K562 (cell line): Measurements from ENCODE around the gene NFE2. TPM values are rescaled to one million over a fixed set of nuclear protein-coding genes. Genes with fewer than 3 reads are reported as not detected.
"Not testable (repeated sequence)": the region's sequence is repeated elsewhere in the genome, so short reads cannot be mapped to it uniquely, and the experiment has no call there.

Source experiments
- ATAC-seq: fragments of 200-7000 bp; cut with Tn5 transposase; 3 replicates; pipeline ENCODE4 v1.9.1; 2020; ENCODE audit warnings: moderate library complexity
- BruUV-seq: library from RNA; stranded (reverse); fragments of 400-500 nt; replicated peaks from 2 replicates; lab custom pipeline; 2021; lab: Mats Ljungman, UMichigan
- CTCF ChIA-PET: fragments of 300-600 bp; formaldehyde crosslinking; extraction: SDS; loops from one replicate; lab custom pipeline; 2021; ENCODE audit warnings: low intra/inter-chr PET ratio; lab: Yijun Ruan, JAX
- POLR2A ChIA-PET: fragments of 300-600, 350-650 bp; sonication (Branson Sonifier 250); formaldehyde crosslinking; extraction: SDS; loops from one replicate; lab custom pipeline; 2021; ENCODE audit warnings: antibody characterized with exemption, inconsistent platforms; lab: Yijun Ruan, JAX
- DNase-seq, 4 experiments: peaks; one replicate each; pipeline versions ENCODE4 v3.0.0 to v3.0.0-alpha.2; 2011 to 2018; ENCODE audit warnings: low spot score in 3 of 4, mixed read lengths in 3 of 4; ENCODE audit errors: extremely low read depth in 1 of 4
- FAIRE-seq: peaks from 2 replicates; lab custom pipeline; 2011; peaks lifted over from hg19 to GRCh38; lab: Jason Lieb, UNC
- H2AFZ ChIP-seq: 2 replicates; pipeline ENCODE4 v1.6.0; 2011; ENCODE audit warnings: low read depth, low read length, control low read depth, inconsistent platforms
- H3K27ac ChIP-seq: fragments of 200-600 bp; 3 replicates; pipeline ENCODE4 v1.8.0; 2011; ENCODE audit warnings: low read depth, mild to moderate bottlenecking, control low read depth, inconsistent platforms, low read length, moderate library complexity, mixed read lengths; ENCODE audit errors: extremely low read depth
- H3K27me3 ChIP-seq, 2 experiments: fragments of 300-600 bp in 1 of 2; 2 replicates in 1 of 2; 3 replicates in 1 of 2; pipeline versions ENCODE4 v1.6.0 to v1.8.0; 2011; ENCODE audit warnings: inconsistent platforms in 2 of 2, low read length in 2 of 2, mild to moderate bottlenecking in 1 of 2, mixed read lengths in 1 of 2, moderate library complexity in 1 of 2; ENCODE audit not compliant: control insufficient read depth in 2 of 2, insufficient read depth in 2 of 2
- H3K36me3 ChIP-seq: fragments of 300-600 bp; 3 replicates; pipeline ENCODE4 v1.8.0; 2011; ENCODE audit warnings: mild to moderate bottlenecking, low read length, inconsistent platforms; ENCODE audit not compliant: control insufficient read depth, insufficient read depth
- H3K4me1 ChIP-seq, 2 experiments: fragments of 200-600 bp in 1 of 2; replicated peaks in 1 of 2; 2 replicates in 1 of 2; 3 replicates in 1 of 2; pipeline versions ENCODE4 v1.5.1 to v1.8.0; 2011; ENCODE audit warnings: inconsistent platforms in 2 of 2, low read length in 2 of 2, mild to moderate bottlenecking in 1 of 2, mixed read lengths in 1 of 2, moderate library complexity in 1 of 2; ENCODE audit not compliant: control insufficient read depth in 2 of 2, insufficient read depth in 2 of 2
- H3K4me2 ChIP-seq: 2 replicates; pipeline ENCODE4 v1.6.1; 2011; ENCODE audit warnings: low read length, control low read depth, inconsistent platforms, mixed read lengths; ENCODE audit not compliant: insufficient read depth
- H3K4me3 ChIP-seq: fragments of 200-600 bp; sonication (generic), shearing (Covaris generic); 2 replicates; pipeline ENCODE4 v1.5.1; 2016; ENCODE audit warnings: control low read depth, inconsistent platforms
- H3K79me2 ChIP-seq: fragments of 200-600 bp; 3 replicates; pipeline ENCODE4 v1.8.0; 2011; ENCODE audit warnings: low read length, inconsistent platforms; ENCODE audit not compliant: control insufficient read depth, insufficient read depth
- H3K9ac ChIP-seq, 2 experiments: 2 replicates each; pipeline versions ENCODE4 v1.6.0 to v1.6.1; 2011; ENCODE audit warnings: low read depth in 2 of 2, low read length in 2 of 2, control low read depth in 1 of 2, inconsistent platforms in 1 of 2, mild to moderate bottlenecking in 1 of 2, mixed read lengths in 1 of 2; ENCODE audit not compliant: insufficient read depth in 1 of 2
- H3K9me1 ChIP-seq: one replicate; pipeline ENCODE4 v1.6.0; 2011; ENCODE audit warnings: inconsistent platforms, mild to moderate bottlenecking, low read length, moderate library complexity; ENCODE audit not compliant: control insufficient read depth, insufficient read depth
- H3K9me3 ChIP-seq: replicated peaks from 2 replicates; pipeline ENCODE4 v1.5.1; 2011; ENCODE audit warnings: low read depth, low read length, inconsistent platforms; ENCODE audit not compliant: control insufficient read depth, insufficient read depth
- H4K20me1 ChIP-seq: replicated peaks from 2 replicates; pipeline ENCODE4 v1.6.1; 2011; ENCODE audit warnings: low read length, inconsistent platforms, mixed read lengths; ENCODE audit not compliant: control insufficient read depth, insufficient read depth
- C11orf30 ChIP-seq: fragments of 450-650 bp; IDR thresholded peaks from 2 replicates; pipeline ENCODE4 v1.6.1; 2016; ENCODE audit warnings: low read depth, mild to moderate bottlenecking
- CHD1 ChIP-seq: fragments of 200-600 bp; sonication (generic); IDR thresholded peaks from one replicate; pipeline ENCODE4 v1.6.1; 2012; ENCODE audit warnings: mild to moderate bottlenecking, moderate library complexity, low read length, inconsistent platforms
- MAFG ChIP-seq: fragments of 450-650 bp; conservative IDR thresholded peaks from 2 replicates; pipeline ENCODE4 v1.6.1; 2016; ENCODE audit warnings: missing genetic modification characterization, missing compliant biosample characterization
- POLR2A ChIP-seq: fragments of 450-650 bp; conservative IDR thresholded peaks from 2 replicates; pipeline ENCODE4 v1.6.1; 2016
- POLR2G ChIP-seq: fragments of 200-400 bp; formaldehyde crosslinking; IDR thresholded peaks from 2 replicates; pipeline ENCODE4 v1.6.1; 2017; ENCODE audit warnings: low read depth, mild to moderate bottlenecking, antibody characterized with exemption, low read length, moderate library complexity
- RBFOX2 ChIP-seq: fragments of 200-400 bp; formaldehyde crosslinking; IDR thresholded peaks from 2 replicates; pipeline ENCODE4 v1.6.1; 2017; ENCODE audit warnings: low read depth, mild to moderate bottlenecking, low read length, moderate library complexity
- U2AF1 ChIP-seq: fragments of 200-400 bp; formaldehyde crosslinking; optimal IDR thresholded peaks from 2 replicates; pipeline ENCODE3; 2017; ENCODE audit warnings: mild to moderate bottlenecking, low read depth, low read length, moderate library complexity
- ZNF316 ChIP-seq: fragments of 450-650 bp; IDR thresholded peaks from 2 replicates; pipeline ENCODE4 v1.6.1; 2016
- WGBS: fragments of 100-300 bp; shearing (Covaris generic); methylation state at CpG from one replicate; pipeline ENCODE4 v1.1.6; 2016; ENCODE audit warnings: low coverage, mixed read lengths; ENCODE audit not compliant: insufficient coverage; ENCODE audit errors: missing lambda C conversion rate; 5-methylcytosine and 5-hydroxymethylcytosine counted together
- in situ Hi-C: fragments of 300-500 bp; cut with MboI; formaldehyde crosslinking; loops from 4 replicates; pipeline ENCODE4 v1.15.0; 2018; ENCODE audit warnings: inconsistent platforms, mixed read lengths
- intact Hi-C: fragments of 100-400 bp; cut with micrococcal nuclease; formaldehyde crosslinking; loops from 2 replicates; pipeline ENCODE4 v1.14.2; 2022
- polyA plus RNA-seq, 8 experiments: library from polyadenylated mRNA; depleted of rRNA in 4 of 8; stranded (reverse) in 5 of 8; unstranded in 3 of 8; fragments of >200 nt; fragmentation: Nextera tagmentation in 2 of 8; fragmentation: Illumina TruSeq in 1 of 8; extraction: Ambion mirVana in 2 of 8; extraction: Trizol in 1 of 8; gene quantifications; 2 replicates each; pipeline versions ENCODE4 v1.2.1 to v1.2.3, GENCODE V29; 2011 to 2014; ENCODE audit warnings: inconsistent platforms in 1 of 8, missing spikeins in 1 of 8
- total RNA-seq, 7 experiments: library from RNA; depleted of rRNA in 6 of 7; stranded (reverse); fragments of >200 nt in 6 of 7; fragmentation: Illumina TruSeq in 2 of 7; extraction: Trizol in 2 of 7; gene quantifications; 2 replicates each; pipeline versions ENCODE4 v1.2.1 to v1.2.3, GENCODE V29; 2011 to 2021; ENCODE audit warnings: low replicate concordance in 1 of 7

Gene NFE2
- total and polyA plus RNA-seq, 9 of the 15 experiments (the other 6 are each of a cell fraction or from before 2014, with no cell fraction given): 12.3 to 282 (median 208) TPM

DNA sequence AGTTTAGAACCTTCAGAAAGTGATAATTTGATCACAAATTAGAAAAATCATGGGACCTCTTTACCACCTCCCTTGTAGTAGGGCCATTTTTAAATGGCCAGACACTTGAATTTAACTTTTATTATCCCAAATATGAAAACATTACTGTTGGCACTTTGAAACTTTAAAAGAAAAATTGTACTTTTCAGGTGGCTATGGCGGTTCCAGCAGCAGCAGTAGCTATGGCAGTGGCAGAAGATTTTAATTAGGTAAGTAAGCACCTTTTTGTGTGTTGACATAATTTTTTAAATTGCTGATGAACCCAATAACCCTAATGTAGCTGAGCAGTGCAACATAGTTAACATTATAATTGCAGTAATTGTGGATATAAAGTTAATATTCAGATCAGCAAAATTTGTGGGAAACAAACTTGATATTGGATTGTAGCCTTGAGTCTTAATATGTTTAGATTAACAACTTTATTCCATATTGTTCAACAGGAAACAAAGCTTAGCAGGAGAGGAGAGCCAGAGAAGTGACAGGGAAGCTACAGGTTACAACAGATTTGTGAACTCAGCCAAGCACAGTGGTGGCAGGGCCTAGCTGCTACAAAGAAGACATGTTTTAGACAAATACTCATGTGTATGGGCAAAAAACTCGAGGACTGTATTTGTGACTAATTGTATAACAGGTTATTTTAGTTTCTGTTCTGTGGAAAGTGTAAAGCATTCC is 16.6 kb downstream of the NFE2 start:
- TF ChIP-seq U2AF1: peak; percentile 17
- TF ChIP-seq C11orf30: peak; percentile 12; the same call in 1 of the 2 replicates
- peak; percentile 52; the same call in 1 of the 2 replicates for TF ChIP-seq ZNF316
- TF ChIP-seq MAFG: 0 out of 2 replicates have a peak, but pooled peaks have one; percentile 9
- TF ChIP-seq CHD1: peak; percentile 53
- peak; percentile 38 for TF ChIP-seq RBFOX2
- peak; percentile 7; the same call in 1 of the 2 replicates for TF ChIP-seq POLR2A
- peak; percentile 11 for TF ChIP-seq POLR2G
- peak overlapping the region in 1 of 2 experiments; percentile 100; a peak in 3 of 4 replicates for H3K9ac ChIP-seq
- not testable (repeated sequence) for FAIRE-seq

More for the DNA sequence above, 16.6 kb downstream of the NFE2 start:
- BruUV-seq, ATAC-seq, H3K27me3 ChIP-seq, H2AFZ ChIP-seq, H3K9me3 ChIP-seq, H3K9me1 ChIP-seq, intact Hi-C loops, in situ Hi-C loops: not testable (repeated sequence)
- Histone ChIP-seq H4K20me1 (peaks cover 68% of the 10 kb centered on the region), H3K4me3 (peak overlapping the region; percentile 71), H3K4me2 (peak overlapping the region; percentile 100), H3K27ac (peak overlapping the region; percentile 99), H3K36me3 (peaks cover 85% of the 10 kb centered on the region), H3K4me1 (peaks cover 13 to 25% of the 10 kb centered on the region in 2 experiments; a peak in 4 of 5 replicates), H3K79me2 (peaks cover 95% of the 10 kb centered on the region)
- 0% methylated on average over 1 of the region's 2 CpGs for WGBS
- ChIA-PET CTCF (interaction anchor here (0.9 kb wide), 1 partner anchor 41 kb away, joined by 5 read pairs; the partner anchor contains the start of gene COPZ1), POLR2A (interaction anchor here (0.6 to 5.3 kb wide), 15 partner anchors 10 to 1834 kb away, joined by 3 to 110 read pairs (median 4); partner anchors contain the start of genes COPZ1, NFE2 and ZC3H10)
- peak in 1 of 4 experiments; percentile 4 for DNase-seq
